Stimulated activated CD8-positive, alpha-beta memory T cell treated with anti-CD3 and anti-CD28 coated beads, Interleukin-4, amount 100 ng/mL, for 24 hours (primary cell): Measurements from ENCODE around the gene CGAS.
"Not testable (repeated sequence)": the region's sequence is repeated elsewhere in the genome, so short reads cannot be mapped to it uniquely, and the experiment has no call there.

Experiments used
- DNase-seq: peaks from one replicate; pipeline ENCODE4 v3.0.0-alpha.2; 2020; ENCODE audit warnings: low read depth

Gene CGAS

DNA sequence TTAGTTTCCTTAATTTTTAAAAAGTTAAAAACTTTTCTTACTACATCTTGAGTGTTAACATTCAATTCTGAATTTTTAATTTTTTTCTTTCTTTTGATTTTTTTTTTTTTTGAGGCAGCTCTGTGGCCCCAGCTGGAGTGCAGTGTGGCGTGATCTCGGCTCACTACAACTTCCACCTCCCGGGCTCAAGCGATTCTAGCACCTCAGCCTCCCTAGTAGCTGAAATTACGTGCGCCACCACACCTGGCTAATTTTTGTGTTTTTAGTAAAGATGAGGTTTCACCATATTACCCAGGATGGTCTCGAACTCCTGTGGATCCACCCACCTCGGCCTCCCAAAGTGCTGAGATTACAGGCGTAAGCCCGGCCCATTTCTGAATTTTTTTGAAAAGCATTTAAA, 56.2 kb downstream of the CGAS start:
- no peak for DNase-seq

DNA sequence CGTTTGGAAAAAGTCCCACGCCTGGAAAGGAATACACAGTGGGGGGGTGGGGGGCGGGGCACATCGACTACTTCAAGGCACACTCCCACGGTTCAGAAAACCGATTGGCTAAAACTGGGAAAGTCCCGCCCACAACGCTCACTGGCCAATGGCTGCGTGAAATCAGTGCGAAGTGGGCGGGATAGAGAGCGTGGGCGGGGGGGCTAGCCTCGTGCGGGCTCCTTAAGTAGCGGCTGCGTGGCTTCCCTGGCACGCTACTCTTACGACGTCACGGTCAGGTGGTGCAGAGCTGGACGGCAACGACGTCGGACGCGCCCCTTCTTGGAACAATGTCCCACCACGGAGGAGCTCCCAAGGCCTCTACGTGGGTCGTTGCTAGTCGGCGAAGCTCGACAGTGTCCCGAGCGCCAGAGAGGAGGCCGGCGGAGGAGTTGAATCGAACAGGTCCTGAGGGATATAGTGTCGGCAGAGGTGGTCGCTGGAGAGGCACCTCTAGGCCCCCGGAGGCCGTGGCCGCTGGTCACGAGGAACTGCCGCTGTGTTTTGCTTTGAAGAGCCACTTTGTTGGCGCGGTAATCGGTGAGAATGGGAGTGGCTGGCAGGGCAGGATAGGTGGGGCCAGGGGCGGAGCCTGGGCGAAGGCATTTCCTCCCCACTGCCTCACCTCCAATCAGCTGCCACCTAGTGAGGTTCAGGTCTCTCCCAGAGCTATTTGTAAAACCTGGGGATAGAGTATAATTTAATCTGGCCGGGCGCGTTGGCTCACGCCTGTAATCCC, 57.3 kb downstream of the CGAS start, which contains the start of gene DDX43:
TSS of gene DDX43 (plus strand) at position 252 of the 778 bp plus-strand sequence. CDS start at position 330, 78 bp downstream.
- DNase-seq = no peak

DNA sequence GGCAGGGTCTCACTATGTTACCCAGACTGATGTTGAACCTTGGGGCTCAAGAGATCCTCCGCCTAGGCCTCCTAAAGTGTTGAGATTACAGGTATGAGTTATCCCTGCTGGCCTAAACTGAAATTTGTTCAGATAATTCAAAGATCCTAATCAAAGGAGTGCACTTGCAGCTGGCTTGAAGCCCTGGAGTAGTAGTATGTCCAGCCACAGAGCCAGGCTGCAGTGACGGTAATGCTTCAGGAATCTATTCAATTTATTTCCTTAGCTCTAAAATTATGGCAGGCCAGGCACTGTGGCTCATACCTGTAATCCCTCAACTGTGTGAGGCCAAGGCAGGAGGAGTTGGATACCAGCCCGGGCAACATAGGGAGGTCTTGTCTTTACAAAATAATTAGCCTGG, 58.8 kb downstream of the CGAS start:
- DNase-seq = no peak

DNA sequence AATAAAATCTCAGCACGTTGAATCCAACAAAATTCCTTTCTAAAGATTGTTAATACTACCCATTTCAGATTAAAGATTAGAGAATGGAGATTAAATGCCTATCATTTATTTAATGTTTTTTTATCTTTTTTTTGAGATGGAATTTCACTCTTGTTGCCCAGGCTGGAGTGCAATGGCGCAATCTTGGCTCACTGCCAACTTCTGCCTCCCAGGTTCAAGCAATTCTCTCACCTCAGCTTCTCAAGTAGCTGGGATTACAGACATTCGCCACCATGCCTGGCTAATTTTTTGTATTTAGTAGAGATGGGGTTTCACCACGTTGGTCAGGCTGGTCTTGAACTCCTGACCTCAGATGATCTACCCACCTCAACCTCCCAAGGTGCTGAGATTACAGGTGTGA, 59.9 kb downstream of the CGAS start:
- not testable (repeated sequence) for DNase-seq

DNA sequence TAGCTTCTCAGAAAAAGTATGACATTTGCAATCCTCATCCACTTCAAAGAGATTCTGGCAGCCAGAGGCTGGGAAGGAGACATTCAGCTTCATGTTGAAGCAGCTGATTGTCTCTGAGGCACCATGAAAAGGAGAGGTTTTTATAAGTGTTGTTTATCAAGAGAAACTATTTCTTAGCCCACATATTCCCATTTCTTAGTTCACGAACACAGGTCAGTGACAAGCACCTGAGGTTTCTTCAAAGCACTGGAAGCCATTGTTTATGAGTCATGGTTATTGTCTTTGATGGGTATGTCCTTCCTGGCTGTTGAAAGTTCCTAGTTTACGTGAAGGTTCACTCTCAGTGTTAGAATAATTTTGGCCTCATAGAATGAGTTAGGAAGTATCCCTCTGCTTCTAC, 60.4 kb downstream of the CGAS start:
- DNase-seq = no peak

DNA sequence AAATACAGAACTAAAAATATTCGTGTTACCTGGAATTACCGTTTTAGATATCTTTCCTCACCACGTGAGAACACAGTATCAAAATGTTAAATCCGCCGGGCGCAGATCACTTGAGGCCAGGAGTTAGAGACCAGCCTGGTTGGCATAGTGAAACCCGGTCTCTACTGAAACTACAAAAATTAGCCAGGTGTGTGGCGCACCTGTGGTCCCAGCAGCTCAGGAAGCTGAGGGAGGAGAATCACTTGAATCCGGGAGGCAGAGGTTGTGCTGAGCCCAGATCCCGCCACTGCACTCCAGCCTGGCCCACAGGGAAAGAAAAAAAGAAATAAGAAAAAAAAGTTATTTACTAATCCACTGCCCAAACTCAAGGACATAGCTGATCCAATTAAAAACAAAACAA, 62.2 kb downstream of the CGAS start:
- no peak for DNase-seq

DNA sequence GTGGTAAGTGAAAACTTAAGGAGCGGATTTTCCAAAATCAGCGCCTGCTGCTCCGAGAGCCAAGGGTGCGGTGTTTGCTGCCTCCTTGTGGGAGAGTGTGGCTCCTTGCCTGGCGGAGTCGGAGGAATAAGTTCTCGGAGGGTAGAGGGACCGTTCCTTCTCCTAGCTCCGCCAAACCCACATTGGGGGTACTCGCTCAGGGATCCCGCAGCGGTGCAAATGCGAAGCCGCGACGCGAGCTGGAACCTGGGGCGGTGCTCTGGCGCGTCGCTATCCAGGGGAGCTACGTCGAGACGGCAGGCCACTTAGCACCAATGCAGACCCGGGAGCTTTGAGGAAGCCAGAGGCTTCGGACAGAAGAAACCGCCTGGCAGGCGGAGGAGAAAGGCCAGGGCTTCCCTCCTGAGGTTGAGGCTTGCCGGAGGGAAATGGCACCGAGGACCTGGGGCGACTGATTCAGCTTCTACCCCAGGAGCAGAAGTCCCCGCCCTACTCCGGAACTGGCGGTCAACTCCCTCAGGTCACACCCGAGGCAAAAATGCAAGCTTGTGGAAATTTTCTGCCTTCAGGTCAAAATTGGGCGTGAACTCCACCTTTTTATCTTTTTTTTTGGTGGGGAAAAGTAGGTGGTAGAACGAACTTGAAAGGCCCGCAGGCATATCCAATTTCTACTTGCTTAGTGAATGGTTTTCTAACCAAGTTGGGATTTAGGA, 63.1 kb downstream of the CGAS start:
- DNase-seq = peak; percentile 45

DNA sequence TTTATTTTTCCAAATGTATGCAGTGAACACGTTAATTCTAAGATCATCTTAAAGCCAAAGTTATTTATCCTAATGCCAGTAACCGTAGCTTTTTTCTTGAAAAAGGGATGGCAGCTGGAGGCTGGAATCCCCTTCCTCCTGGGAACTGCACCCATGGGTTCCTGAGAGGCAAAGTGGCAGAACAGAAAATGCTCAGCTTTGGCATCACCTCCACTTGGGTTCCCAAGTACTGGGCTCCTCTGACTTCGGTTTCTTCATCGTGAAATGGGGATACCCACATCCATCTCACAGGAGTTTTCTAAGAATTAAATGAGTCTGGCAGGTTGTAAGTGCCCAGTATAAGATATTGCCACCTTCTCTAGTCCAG, 63.7 kb downstream of the CGAS start:
- no peak for DNase-seq

DNA sequence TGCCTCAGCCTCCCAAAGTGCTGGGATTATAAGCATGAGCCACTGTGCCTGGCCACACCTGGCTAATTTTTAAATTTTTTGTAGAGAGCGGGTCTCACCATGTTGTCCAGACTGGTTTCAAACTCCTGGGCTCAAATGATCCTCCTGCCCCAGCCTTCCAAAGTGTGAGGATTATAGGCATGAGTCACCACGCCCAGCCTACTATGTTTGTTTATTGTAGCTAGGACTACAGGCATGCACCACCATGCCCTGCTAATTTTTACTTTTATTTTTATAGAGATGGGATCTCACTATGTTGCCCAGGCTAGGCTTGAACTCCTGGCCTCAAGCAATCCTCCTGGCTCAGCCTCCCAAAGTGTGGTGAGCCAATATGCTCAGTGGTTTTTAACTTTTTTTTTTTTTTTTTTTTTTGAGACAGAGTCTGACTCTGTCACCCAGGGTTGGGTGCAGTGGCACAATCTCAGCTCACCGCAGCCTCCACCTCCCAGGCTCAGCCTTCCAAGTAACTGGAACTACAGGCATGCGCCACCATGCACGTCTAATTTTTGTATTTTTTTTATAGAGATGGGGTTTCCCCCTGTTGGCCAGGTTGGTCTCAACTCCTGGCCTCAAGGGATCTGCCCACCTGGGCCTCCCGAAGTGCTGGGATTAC, 69.5 kb downstream of the CGAS start:
- no peak for DNase-seq

DNA sequence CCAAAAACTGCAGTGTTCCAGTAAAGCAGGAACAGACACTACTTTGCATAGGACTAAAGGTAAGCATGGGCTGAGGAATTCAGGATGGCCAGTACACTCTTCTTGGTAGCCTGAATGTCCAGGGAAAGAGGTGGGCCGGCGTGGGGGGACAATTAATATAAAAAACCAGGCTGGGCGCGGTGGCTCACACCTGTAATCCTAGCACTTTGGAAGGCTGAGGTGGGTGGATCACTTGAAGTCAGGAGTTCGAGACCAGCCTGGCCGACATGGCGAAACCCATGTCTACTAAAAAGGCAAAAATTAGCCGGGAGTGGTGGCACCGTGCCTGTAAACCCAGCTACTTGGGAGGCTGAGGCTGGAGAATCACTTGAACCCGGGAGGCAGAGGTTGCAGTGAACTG, 70.6 kb downstream of the CGAS start:
- DNase-seq = not testable (repeated sequence)

DNA sequence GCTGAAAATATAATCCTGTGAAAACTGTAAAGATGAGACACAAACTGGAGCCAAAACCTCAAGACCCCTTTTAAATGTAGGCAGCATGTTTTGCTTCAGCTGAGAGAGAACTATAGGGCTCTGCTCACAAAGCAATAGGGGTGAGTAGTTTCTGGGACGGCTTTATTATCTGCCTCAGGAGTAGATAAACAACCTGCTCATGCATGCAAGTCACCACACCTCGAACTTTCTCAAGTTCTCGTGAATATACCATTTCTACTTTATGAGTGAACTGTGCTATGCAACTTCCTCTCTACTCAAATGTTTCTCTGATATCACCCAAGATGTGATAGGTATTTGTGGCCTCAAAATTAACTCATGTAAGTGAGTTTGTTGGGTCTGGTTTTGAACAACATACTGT, 74.9 kb downstream of the CGAS start:
- no peak for DNase-seq

DNA sequence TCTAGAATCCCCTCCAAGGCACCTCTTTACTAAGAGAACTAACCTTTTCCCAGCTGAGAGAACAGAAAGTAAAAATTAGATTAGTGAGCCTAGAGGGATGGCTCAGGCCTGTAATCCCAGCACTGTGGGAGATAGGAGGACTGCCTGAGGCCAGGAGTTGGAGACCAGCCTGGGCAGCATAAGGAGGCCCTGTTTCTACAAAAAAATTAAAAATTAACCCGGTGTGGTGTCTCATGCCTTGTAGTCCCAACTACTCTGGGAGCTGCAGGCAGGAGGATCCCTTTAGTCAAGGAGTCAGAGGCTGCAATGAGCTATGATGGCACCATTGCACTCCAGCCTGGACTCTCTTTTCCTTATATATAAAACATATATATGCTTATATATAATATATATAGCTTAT, 76.9 kb downstream of the CGAS start:
- no peak for DNase-seq
